Activated CD8-positive, alpha-beta memory T cell treated with anti-CD3 and anti-CD28 coated beads for 48 hours (primary cell): ENCODE data around the gene EEFSEC.

Experiments used
- DNase-seq, 3 experiments: peaks; one replicate each; pipeline ENCODE4 v3.0.0-alpha.2; 2020; ENCODE audit warnings: low read depth in 2 of 3, low spot score in 2 of 3

Gene EEFSEC

DNA sequence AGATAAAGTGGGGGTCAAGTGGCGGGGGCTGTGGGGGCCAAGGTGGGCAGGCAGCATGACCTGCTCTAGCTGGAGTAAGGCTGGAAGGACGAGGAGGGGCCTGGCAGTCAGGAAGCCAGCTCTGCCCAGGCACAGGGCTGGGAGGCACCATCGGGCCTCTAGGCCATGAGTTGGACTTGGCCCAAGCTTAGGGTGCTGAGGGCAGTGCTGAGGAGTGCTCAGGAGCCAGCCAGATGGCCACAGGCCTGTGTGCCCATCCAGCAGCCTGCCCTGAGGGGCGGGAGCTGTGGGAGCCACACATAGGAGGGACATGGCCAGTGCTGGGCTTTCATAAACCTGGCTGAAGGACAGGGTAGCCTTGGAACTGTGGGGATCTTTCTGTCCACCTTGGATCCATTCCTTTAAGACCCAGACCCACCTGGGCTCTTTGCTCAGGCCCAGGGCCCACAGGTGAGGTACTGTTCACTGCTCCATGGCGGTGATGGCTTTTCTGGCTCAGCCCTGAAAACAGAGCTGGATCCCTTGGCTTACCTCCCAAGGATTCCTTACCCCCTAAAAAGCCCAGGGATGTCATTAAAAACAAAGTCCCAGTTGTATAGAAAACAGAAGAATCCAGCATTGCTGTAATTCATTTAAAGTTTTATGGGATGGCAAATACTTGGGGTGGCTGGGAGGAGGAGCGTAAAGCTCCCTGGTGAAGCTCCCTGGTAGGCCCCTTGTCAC is 176.4 kb downstream of the EEFSEC start:
- DNase-seq = no peak

DNA sequence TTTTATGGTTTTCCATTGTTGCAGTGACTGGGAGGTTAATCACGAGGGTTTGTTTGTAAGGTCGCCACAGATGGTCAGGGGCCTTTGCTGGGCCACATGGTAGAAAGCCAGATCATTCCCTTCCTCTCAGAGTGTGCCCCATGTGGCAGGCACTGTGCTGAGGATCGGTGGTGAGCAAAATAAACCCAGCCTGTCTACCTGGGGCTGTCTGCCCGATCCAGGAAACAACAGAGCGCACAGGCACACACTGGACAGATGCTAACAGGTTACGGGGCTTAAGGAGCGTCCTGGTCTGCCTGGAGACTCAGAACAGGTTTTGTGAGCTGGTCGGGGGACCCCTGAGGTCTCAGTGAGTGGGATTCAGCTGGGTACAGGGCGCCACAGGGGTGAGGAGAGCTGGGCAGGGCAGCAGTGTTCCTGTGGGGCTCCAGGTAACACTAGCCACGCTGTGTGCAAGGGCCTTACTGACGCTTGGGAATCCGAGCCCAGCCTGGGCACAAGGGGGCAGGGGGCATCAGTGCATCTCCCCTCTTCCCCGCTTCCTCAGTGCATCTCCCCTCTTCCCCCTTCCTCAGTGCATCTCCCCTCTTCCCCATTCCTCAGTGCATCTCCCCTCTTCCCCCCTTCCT is 177.0 kb downstream of the EEFSEC start:
- no peak for DNase-seq

DNA sequence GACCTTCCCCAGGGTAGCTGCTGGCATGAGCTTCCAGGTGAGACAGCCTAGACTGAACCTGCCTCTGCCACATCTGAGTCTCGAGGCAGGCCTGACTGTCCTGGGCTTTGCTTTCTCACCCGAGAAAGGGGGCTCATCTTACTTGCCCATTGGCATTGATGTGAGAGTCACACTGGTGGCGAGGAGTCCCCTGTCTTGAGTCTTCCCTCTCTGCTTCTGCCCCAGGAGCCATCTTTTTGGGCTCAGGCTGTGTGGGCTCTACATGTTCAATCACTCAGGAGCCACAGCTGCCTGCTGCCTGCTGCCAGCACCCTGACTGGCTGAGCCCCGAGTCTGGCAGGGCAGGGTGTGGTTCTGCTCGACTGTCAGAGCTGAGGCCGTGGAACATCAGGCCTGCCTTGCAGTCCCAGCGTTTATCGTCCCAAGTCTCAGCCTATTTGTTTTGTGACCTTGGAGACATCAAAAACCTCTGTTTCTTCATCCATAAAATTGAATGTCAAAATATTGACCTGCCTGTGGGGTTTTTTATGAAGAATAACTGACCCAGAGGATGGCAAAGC is 180.9 kb downstream of the EEFSEC start:
- DNase-seq = no peak

DNA sequence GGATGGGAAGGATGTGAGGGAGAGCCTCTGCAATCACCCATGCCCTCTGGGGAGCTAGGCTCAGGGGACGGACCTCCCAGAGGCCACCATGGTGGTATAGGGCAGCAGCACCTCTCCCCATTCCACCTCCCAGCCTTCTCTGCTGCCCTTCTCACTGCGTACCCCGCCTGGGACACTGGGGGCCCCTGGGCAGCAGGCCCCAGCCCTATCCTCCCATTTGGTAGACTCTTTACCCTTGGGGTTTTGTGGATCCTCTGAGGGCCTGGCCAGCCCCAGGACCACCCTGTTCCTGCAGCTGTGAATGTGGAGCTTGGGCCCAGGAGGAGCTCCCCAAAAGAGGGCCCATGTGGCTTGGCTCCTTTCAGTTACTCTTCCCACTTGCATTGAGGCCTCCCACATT is 181.5 kb downstream of the EEFSEC start:
- no peak for DNase-seq

DNA sequence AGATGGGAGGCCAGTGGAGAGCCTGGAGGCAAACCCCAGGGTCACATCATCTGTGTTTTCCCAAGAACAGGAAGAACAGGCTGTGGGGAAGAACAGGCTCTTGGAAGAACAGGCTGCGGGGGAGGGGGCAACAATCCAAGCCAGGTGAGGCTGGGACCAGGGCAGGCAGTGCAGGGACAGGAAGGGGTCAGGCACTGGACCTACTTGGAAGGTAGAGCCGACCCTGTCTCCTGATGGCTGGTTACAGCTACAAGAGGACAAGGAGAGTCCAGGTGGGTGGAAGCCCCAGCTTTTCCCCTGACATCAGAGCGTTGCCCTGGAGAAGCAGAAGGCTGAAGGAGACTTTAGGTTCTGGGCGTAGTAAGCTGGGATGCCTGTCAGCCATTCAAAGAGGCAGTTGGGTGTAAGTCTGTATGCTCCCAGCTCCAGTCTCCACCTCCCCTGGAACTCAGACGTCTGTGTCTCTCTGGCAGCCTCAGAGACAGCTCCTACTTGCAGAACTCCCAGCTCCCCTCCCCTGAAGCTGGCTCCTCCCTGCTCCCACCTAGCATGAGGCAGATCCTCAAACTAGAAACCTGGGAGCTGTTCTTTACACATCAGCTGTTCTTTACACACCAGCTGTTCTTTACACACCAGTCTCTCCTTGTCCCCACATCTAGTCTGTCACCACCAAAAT is 182.5 kb downstream of the EEFSEC start:
- no peak for DNase-seq

DNA sequence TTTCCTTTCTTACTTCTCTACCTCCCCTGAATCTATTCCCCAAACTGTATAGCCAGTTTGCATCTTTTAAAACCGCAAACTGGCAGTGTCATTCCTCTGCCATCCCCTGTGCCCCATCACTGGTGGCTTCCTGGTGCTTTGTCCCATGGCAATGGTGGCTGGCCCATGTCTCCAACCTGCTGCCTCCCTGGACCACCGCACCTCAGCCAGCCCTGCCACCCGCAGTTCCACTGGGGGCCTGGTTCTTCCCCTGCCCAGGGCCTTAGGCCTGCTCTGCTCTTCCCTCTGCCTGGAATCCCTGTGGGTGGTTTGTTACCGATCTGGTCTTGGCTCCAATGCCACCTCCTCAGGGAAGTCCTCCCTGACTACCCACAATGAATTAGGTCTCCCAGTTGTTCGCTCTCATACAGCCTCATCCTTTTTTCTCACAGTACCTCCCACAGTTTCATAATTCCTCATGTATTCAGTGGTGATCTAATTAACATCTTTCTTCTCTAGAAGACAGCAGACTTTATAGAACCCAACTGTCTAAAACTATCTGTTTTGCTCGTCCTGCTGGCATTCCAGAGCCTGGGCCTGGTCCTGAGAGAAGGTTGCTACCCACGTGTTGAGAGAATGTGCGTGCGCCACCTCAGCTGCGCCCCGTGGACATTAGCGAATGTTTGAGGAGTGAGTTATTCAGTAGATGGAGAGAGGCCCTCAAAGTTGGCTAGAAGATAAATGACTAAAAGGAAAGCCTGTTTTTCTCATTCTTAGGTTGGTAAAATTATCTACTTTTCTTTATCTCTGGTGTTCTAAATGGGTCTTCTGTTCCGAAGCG is 183.3 kb downstream of the EEFSEC start:
- DNase-seq = no peak

DNA sequence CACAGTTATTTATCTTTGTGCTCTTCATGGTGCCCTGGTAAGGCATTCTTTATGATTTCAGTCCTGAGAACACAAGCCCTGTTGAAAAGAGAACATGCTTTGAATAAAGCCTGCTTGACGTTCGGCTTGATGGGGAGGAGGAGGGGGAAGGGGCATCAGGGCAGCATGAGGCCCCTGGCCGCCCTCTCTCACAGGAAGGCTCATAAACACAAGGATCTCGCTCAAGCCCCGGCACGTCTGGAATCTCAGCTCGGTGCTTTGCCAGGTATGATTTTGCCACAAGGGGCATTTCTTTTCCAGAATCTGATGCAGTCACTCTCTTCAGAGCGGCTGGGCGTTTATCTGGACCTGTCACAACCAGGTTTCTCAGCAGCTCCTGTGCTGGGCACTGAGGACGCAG is 184.0 kb downstream of the EEFSEC start:
- no peak for DNase-seq

DNA sequence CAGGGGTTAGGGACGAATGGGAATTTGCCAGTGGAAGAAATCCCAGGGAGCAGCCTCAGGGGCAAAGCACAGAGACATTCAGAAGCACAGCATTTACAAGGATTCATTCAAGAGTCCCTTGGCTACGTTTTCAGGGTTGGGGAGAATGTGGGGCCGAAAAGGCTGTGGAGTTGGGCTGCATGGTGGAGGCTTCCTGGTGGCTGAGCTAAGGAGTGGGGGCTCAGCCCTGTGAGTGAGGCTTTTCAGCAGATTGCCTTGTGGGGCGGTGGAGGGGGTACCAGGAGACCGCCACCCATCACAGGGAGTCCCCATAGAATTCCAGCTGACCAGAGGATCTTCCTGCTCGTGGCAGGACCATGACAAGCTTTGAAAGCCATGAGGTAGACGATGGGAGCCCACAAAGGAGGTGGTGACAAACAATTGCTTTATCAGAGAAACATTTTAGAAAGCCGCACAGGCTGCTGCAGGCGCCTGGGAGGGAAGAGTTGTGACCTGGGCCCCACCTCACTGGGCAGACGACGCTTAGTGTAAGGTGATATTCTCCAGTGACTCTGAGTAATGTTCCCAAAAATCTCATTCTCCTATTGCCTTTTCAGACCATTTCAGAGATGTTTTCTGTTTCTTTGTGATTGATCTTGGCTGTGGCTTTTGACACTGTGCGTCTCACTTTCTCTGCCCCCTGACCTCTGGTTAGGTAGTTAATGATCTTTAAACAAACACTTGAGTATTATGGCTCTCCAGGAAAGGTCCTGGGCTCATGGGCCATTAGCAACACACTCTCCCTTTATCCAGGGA is 185.5 kb downstream of the EEFSEC start:
- DNase-seq = no peak

DNA sequence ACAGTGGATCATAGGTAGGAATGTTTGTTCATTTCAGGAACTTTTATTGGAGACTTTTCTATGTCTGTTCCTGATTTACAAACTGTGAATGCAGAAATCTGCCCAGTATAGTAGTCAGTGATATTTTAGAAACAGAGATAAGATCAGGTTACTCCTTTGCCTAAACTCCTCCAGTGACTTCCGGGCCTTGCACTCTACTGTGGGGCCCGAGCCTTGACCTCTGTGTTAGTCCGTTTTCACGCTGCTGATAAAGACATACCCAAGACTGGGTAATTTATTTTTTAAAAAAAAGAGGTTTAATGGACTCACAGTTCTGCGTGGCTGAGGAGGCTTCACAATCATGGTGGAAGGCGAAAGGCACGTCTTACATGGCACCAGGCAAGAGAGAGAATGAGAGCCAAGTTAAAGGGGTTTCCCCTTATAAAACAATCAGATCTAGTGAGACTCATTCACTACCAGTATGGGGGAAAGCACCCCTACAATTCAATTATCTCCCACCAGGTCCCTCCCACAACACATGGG is 186.3 kb downstream of the EEFSEC start:
- DNase-seq = no peak

DNA sequence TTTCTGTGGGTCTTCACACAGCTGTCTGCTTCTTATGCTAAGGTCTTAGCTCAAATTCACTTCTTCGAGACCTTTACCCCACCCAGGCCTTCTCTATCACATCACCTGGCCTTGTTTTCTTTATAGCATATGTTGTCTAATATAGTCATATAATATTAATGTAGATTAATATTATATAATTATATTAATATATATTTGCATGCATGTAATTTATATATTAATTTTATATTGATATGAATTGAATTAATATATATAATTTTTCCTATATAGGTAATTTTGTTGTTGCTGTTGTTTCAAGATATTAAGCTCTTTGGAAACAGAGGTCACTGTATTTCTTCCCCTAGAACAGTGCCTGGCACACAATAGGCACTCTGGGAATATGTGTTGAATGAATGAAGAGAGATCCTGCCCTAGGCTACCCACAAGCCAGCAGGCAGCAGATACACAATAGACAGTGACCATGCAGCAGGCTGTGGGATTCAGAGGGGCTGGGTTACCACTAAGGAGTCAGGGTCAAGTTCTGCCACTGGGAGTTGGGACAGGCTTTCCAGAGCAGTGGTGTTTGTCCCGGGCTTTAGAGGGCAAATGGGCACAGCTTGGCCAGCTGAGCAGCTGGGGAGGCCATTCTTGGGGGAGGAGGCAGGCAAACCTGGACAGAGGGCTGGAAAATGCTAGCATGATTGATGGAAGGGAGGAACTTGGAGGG is 187.1 kb downstream of the EEFSEC start:
- no peak for DNase-seq

DNA sequence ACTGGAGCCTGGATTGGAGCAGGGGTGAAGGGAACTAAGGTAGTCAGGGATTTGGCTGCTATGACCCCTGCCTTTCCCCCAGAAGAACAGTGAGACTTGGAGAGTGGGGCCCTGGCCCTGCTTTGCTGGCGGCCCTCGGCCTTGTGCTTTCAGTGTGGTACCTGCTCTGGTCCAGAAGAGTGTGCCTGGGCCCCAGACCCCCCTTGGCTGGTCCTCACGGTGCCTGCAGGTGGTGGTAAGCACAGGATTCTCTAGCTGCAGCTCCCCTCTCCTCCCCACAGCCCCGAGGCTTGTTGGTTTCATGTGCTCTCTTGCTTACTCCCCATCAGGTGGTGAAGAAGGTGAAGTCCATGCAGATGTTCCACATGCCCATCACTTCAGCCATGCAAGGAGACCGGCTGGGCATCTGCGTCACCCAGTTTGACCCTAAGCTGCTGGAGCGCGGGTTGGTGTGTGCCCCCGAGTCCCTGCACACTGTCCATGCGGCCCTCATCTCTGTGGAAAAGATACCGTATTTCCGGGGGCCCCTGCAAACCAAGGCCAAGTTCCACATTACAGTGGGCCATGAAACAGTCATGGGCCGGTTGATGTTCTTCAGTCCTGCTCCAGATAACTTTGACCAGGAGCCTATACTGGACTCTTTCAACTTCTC is 187.7 kb downstream of the EEFSEC start:
- no peak for DNase-seq

DNA sequence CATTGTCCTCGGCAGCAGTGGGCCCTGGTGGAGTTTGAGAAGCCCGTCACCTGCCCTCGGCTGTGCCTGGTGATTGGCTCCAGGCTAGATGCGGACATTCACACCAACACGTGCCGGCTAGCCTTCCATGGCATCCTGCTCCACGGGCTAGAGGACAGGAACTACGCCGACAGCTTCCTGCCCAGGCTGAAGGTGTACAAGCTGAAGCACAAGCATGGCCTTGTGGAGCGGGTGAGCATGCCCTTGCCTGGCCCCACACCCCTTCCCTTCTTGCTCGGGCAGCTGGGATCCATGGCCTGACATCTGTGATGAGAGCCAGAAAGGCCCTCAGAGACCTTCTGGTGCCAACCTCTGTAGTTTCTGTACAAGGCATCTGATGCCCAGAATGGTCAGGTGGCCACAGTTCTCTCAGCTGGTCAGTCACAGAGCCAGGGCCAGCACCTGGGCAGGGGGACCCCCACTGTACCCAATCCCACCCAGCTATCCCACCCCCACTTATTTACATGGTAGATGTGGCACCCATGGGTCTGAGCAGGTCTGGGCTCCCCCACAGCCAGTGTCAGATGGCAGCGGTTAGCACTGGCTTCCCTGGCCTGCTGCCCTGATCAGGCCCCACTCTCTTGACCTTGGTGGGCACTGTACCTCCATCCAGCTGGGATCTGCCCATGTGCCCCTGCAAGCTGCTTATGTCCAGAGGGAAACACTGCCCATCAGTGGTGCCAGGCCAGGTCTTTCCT is 188.5 kb downstream of the EEFSEC start:
- no peak for DNase-seq

DNA sequence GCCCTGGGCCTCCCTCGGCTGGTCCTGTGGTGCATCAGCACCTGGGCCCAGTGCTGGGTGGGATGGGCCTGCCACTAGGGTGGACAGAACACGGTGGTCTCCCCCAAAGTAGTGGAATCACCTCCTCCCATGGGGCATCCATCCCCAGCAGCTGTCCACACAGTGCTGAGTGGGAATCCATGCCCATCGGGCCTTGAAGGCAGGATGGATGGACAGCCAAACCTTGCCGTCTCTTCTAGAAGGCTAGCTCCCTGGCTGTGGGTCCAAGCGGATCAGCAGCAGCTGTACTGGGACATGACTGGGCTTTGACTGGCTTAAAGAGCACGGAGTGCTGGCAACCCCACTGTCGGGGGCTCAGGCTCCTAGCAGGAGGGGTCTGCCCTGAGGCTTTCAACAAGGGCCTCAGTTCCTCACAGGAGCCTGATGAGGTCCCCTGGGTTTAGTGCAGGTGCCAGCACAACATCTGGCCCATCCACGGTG is 189.5 kb downstream of the EEFSEC start:
- no peak for DNase-seq

DNA sequence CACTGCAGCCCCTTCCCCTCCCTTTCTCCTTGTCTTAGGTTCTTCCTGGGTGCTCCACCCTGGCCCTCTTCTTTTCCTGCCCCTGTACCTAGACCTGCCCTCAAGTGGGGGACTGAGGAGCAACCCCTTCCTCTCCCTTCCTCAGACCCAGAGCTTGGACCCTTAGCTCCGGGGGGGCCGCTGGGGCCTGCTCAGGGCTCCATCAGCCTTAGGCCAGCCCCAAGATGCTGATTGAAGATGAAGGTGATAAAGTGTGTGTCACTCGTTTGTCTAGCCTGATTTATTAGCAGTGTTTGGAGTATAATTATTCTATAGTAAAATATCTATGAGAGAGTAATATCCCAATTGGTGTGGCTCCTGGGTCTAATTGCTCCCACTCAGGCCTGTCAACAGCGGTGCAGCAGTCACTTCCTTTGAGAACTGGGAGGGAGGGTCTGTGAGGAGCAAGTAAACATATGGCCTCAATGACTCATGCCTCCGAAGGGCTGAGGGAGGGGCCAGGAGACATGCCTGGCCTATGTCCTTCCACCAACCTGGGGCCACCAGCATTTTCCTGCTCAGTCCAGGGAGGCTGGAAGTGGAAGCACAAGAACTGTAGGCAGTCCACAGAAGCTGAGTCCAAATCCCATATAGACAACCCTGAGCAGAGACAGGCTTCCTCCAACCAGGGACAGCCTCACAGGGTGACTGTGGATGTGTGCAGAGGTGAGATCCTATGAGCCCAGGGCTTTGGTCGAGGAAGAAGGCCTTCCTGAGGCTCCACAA is 190.2 kb downstream of the EEFSEC start:
- no peak for DNase-seq

DNA sequence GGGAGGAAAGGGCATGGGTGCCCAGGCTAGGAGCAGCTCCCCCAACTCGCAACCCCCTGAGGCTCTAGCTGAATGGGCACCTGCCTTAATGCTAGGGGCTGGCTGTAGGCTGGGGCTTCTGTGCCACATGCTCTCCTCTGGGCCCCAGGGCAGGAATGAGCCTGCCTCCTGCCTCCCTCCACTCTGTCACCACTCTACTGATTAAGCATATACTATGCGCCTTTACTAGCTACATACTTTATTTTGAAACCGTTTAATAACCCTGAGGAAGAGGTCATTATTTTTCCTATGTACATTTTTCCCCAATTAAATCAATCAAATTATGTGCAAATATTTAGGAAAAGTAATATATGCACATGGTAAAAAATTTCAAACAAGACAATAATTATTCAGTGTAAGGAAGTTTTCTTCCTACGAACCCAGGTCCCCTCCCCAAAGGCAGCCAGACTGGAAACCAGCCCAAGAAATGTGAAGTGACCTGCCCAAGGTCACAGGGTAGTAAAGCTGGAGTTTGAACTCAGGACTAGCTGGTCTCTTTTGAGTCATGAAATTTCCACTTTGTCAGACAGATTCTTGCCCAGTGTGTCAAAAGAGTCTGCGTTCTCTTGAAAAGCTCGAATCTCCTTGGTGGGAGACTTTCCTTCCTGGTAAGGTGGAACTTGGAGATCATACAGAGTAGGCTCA is 190.9 kb downstream of the EEFSEC start:
- DNase-seq = no peak

DNA sequence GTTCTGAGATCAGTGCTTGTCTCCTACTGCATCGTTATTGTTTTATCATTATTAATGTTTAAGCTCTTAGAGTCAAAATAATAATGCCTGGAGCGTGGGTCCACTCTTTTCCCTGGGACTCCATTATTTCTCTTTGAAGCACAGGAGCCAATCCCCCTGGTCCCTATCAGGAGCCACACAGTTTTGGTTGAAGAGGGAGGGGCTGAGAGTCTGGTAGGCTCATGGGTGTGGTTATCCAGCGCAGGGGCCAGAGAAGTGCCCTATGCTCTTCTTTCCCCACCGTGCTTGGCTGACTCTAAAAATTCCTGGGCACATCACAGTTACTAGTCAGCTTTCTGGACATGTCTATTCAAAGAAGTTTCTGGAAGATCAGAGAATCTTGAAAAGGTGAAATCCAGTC is 191.9 kb downstream of the EEFSEC start:
- no peak for DNase-seq

DNA sequence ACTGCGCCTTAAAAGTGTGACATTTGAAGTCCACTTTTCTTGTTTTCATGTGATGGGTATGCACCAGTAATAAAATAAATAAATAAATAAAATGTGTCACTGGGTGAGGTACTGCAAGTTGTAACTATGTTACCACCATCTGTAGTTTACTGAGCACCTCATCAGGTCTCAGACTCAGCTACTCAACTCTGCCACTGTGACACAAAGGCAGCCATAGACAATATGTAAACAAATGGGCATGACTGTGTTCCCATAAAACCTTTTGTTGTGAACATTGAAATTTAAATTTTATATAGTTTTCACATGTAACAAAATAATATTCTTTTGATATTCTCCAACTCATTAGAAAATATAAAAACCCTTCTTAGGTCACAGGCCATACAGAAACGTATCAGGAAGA is 193.3 kb downstream of the EEFSEC start:
- no peak for DNase-seq
